ENCODE measurements around the gene FAM25A. TPM values are rescaled to one million over a fixed set of nuclear protein-coding genes. Genes with fewer than 3 reads are reported as not detected.
"Not testable (repeated sequence)": the region's sequence is repeated elsewhere in the genome, so short reads cannot be mapped to it uniquely, and the experiment has no call there.

Gene FAM25A
- total RNA-seq, 2 donors from 2014 or later: not detected

GRCh38 chr10:87030912-87031635 lies 11.0 kb downstream of the FAM25A start:
- Histone ChIP-seq H3K36me3 (no peaks in the 10 kb centered on the region), H3K4me1 (replicated peaks) (no peaks in the 10 kb centered on the region), H3K9me3 (no peaks in the 10 kb centered on the region), H3K27ac (peak overlapping the region in 1 of 2 donors; percentile 64), H3K4me3 (no peak overlapping the region), H3K27me3 (replicated peaks; ENCODE audit: insufficient read depth) (no peaks in the 10 kb centered on the region)
- TF ChIP-seq CTCF (IDR thresholded peaks at IDR 0.05) (no peak), POLR2AphosphoS5 (IDR thresholded peaks at IDR 0.05) (no peak), POLR2A (IDR thresholded peaks at IDR 0.05) (no peak)
- DNase-seq (ENCODE audit: low spot score): no peak
- 89% methylated on average over 28 of the region's 28 CpGs for whole genome bisulfite sequencing
- intact Hi-C loops (cut with DNase I): no loop called here

GRCh38 chr10:87036623-87037022 lies 16.5 kb downstream of the FAM25A start:
- WGBS: 95% methylated on average over 1 of the region's 1 CpG
- Histone ChIP-seq H3K27ac (no peak overlapping the region), H3K36me3 (no peaks in the 10 kb centered on the region), H3K9me3 (no peaks in the 10 kb centered on the region), H3K4me1 (replicated peaks) (no peaks in the 10 kb centered on the region), H3K27me3 (replicated peaks; ENCODE audit: insufficient read depth) (no peaks in the 10 kb centered on the region), H3K4me3 (no peak overlapping the region)
- TF ChIP-seq POLR2AphosphoS5 (IDR thresholded peaks at IDR 0.05): no peak
- TF ChIP-seq POLR2A (IDR thresholded peaks at IDR 0.05): no peak
- no peak for TF ChIP-seq CTCF (IDR thresholded peaks at IDR 0.05)
- DNase-seq (ENCODE audit: low spot score): no peak
- intact Hi-C loops (cut with DNase I): no loop called here

- no peaks in the 10 kb centered on the region for H3K27me3 ChIP-seq (replicated peaks; ENCODE audit: insufficient read depth)
- H3K27ac ChIP-seq: no peak overlapping the region
- TF ChIP-seq POLR2A (IDR thresholded peaks at IDR 0.05) (no peak), POLR2AphosphoS5 (IDR thresholded peaks at IDR 0.05) (no peak), CTCF (IDR thresholded peaks at IDR 0.05) (no peak)
- H3K4me1 ChIP-seq (replicated peaks): no peaks in the 10 kb centered on the region
- intact Hi-C loops (cut with DNase I): no loop called here
- WGBS: 100% methylated on average over 3 of the region's 3 CpGs
- no peaks in the 10 kb centered on the region for H3K36me3 ChIP-seq
- H3K9me3 ChIP-seq: no peaks in the 10 kb centered on the region
- no peak for DNase-seq (ENCODE audit: low spot score)
- H3K4me3 ChIP-seq: no peak overlapping the region
These were observed 18.2 kb downstream of the FAM25A start for GRCh38 chr10:87038286-87038717.

GRCh38 chr10:87038786-87039185 lies 18.7 kb downstream of the FAM25A start:
- intact Hi-C loops (cut with DNase I): no loop called here
- no peak overlapping the region for H3K4me3 ChIP-seq
- DNase-seq (ENCODE audit: low spot score): no peak
- no peaks in the 10 kb centered on the region for H3K27me3 ChIP-seq (replicated peaks; ENCODE audit: insufficient read depth)
- no peaks in the 10 kb centered on the region for H3K9me3 ChIP-seq
- TF ChIP-seq CTCF (IDR thresholded peaks at IDR 0.05) (no peak), POLR2A (IDR thresholded peaks at IDR 0.05) (no peak), POLR2AphosphoS5 (IDR thresholded peaks at IDR 0.05) (no peak)
- 100% methylated on average over 2 of the region's 2 CpGs for WGBS
- no peak overlapping the region for H3K27ac ChIP-seq
- H3K4me1 ChIP-seq (replicated peaks): no peaks in the 10 kb centered on the region
- H3K36me3 ChIP-seq: no peaks in the 10 kb centered on the region

- H3K4me1 ChIP-seq (replicated peaks); H3K36me3 ChIP-seq; H3K27ac ChIP-seq; intact Hi-C loops (cut with DNase I); H3K4me3 ChIP-seq; DNase-seq (ENCODE audit: low spot score); H3K9me3 ChIP-seq; H3K27me3 ChIP-seq (replicated peaks; ENCODE audit: insufficient read depth): not testable (repeated sequence)
- 92% methylated on average over 7 of the region's 7 CpGs for WGBS
These were observed 23.5 kb downstream of the FAM25A start for GRCh38 chr10:87043579-87043978.

Measured in prostate gland (tissue), 2 donors.